CD8-positive, alpha-beta memory T cell (primary cell): ENCODE results near the gene RAB8B. TPM values are rescaled to one million over a fixed set of nuclear protein-coding genes. Genes with fewer than 3 reads are reported as not detected.
A peak's percentile ranks its signal among the peaks of the same experiment; 100 is the strongest.

Source experiments
- CTCF ChIA-PET: fragments of 350-600 bp; sonication (Branson Sonifier 250); formaldehyde crosslinking; loops from one replicate; lab custom pipeline; 2021; ENCODE audit warnings: antibody characterized with exemption; lab: Charles Lee
- POLR2A ChIA-PET: fragments of 350-600 bp; sonication (Branson Sonifier 250); formaldehyde crosslinking; loops from one replicate; lab custom pipeline; 2021; ENCODE audit warnings: antibody characterized with exemption; lab: Charles Lee
- DNase-seq, 5 donors: peaks; one replicate each; pipeline versions ENCODE4 v3.0.0 to v3.0.0-alpha.2; 2020 to 2022; ENCODE audit warnings: mixed read lengths in 1 of 5
- H3K27ac ChIP-seq: one replicate; pipeline ENCODE4 v1.7.0; 2013; ENCODE audit warnings: low read depth, mild to moderate bottlenecking, low read length, moderate library complexity
- H3K27me3 ChIP-seq: 2 replicates; pipeline ENCODE4 v1.7.0; 2013; ENCODE audit warnings: low read length, mild to moderate bottlenecking; ENCODE audit not compliant: insufficient read depth, poor library complexity, severe bottlenecking
- H3K36me3 ChIP-seq: 2 replicates; pipeline ENCODE4 v1.7.0; 2013; ENCODE audit warnings: mild to moderate bottlenecking, low read length, moderate library complexity; ENCODE audit not compliant: insufficient read depth
- H3K4me1 ChIP-seq: 2 replicates; pipeline ENCODE4 v1.7.0; 2013; ENCODE audit warnings: mild to moderate bottlenecking, low read length, moderate library complexity; ENCODE audit not compliant: insufficient read depth
- H3K4me3 ChIP-seq: 2 replicates; pipeline ENCODE4 v1.7.0; 2013; ENCODE audit warnings: mild to moderate bottlenecking, low read length
- H3K9me3 ChIP-seq: 2 replicates; pipeline ENCODE4 v1.7.0; 2013; ENCODE audit warnings: mild to moderate bottlenecking, low read length
- H3K27ac Mint-ChIP-seq, 8 donors: one replicate each; pipeline ENCODE4 v1.8.0; 2020 to 2021; ENCODE audit warnings: mixed read lengths in 8 of 8, mild to moderate bottlenecking in 6 of 8, inconsistent platforms in 3 of 8, moderate library complexity in 3 of 8
- H3K27me3 Mint-ChIP-seq, 2 donors: one replicate each; pipeline ENCODE4 v1.8.0; 2020 to 2021; ENCODE audit warnings: mixed read lengths in 2 of 2, mild to moderate bottlenecking in 1 of 2, moderate library complexity in 1 of 2
- H3K36me3 Mint-ChIP-seq, 3 donors: one replicate each; pipeline ENCODE4 v1.8.0; 2020 to 2021; ENCODE audit warnings: mixed read lengths in 3 of 3, inconsistent platforms in 1 of 3, mild to moderate bottlenecking in 1 of 3
- H3K4me1 Mint-ChIP-seq, 3 donors: one replicate each; pipeline ENCODE4 v1.8.0; 2020 to 2021; ENCODE audit warnings: mixed read lengths in 3 of 3, inconsistent platforms in 1 of 3, mild to moderate bottlenecking in 1 of 3
- H3K4me3 Mint-ChIP-seq, 7 donors: one replicate each; pipeline ENCODE4 v1.8.0; 2020 to 2021; ENCODE audit warnings: mixed read lengths in 7 of 7, mild to moderate bottlenecking in 6 of 7, moderate library complexity in 4 of 7, inconsistent platforms in 2 of 7
- H3K9me3 Mint-ChIP-seq, 5 donors: one replicate each; pipeline ENCODE4 v1.8.0; 2020 to 2022; ENCODE audit warnings: mixed read lengths in 5 of 5, mild to moderate bottlenecking in 3 of 5, moderate library complexity in 2 of 5, inconsistent platforms in 1 of 5
- polyA plus RNA-seq: library from polyadenylated mRNA; unstranded; fragments of 300-500 nt; fragmentation: Illumina TruSeq; gene quantifications from one replicate; pipeline ENCODE4 v1.2.3, GENCODE V29; 2021
- total RNA-seq, 2 experiments: library from RNA; stranded (reverse); gene quantifications; one replicate each; pipeline ENCODE4 v1.2.3, GENCODE V29; 2021

RAB8B gene
- total and polyA plus RNA-seq, 3 experiments from 2014 or later = 52.9 to 169 (median 165) TPM

DNA sequence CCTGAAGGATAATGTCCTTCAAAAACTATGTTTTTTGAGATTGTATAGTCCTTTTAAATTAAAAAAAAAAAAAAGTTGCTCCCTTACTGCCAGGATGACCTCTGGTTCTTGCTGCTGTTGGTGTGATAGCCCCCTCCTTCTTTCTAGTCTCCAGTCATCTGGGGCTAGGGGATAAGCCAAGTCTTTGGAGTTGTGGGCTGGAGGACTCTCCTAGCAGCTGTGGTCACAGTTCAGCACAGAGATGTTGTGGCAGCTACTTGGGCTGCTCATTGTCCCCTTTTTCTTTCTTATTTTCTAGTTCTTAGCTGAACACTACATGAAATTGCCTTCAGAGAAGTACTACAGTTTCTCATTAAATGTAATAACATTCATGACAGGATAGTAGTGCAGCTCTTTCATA is 48.8 kb downstream of the RAB8B start:
- Histone ChIP-seq H3K36me3 (no peaks in the 10 kb centered on the region), H3K9me3 (no peaks in the 10 kb centered on the region), H3K4me3 (no peak overlapping the region), H3K27ac (no peak overlapping the region), H3K27me3 (no peaks in the 10 kb centered on the region), H3K4me1 (peaks cover 40% of the 10 kb centered on the region)
- Mint-ChIP-seq H3K4me3 (no peak overlapping the region), H3K27ac (peak overlapping the region in 2 of 8 donors; percentile 48 to 56), H3K4me1 (peaks cover 67 to 91% (median 79%) of the 10 kb centered on the region in 3 donors), H3K36me3 (peaks cover 2 to 32% (median 11%) of the 10 kb centered on the region in 3 donors), H3K27me3 (no peaks in the 10 kb centered on the region), H3K9me3 (no peaks in the 10 kb centered on the region)
- no peak for DNase-seq
- CTCF ChIA-PET = interaction anchor here (0.6 to 1.2 kb wide), 4 partner anchors 10 to 106 kb away, joined by 3 read pairs; no protein-coding TSS in a partner anchor
- POLR2A ChIA-PET = interaction anchor here (0.5 to 1.6 kb wide), 4 partner anchors 33 to 47 kb away, joined by 5 to 6 read pairs (median 5); no protein-coding TSS in a partner anchor

GRCh38 chr15:63238796-63239195 is 49.4 kb downstream of the RAB8B start:
- no peak for DNase-seq
- peaks cover 34% of the 10 kb centered on the region for H3K4me1 ChIP-seq
- H3K9me3 ChIP-seq = no peaks in the 10 kb centered on the region
- H3K36me3 ChIP-seq = no peaks in the 10 kb centered on the region
- H3K4me3 ChIP-seq = no peak overlapping the region
- Mint-ChIP-seq H3K27ac (peak overlapping the region in 4 of 8 donors; percentile 14 to 89 (median 50)), H3K27me3 (no peaks in the 10 kb centered on the region), H3K36me3 (peaks cover 5 to 36% (median 15%) of the 10 kb centered on the region in 3 donors), H3K4me1 (peaks cover 65 to 91% (median 79%) of the 10 kb centered on the region in 3 donors), H3K4me3 (peak overlapping the region in 3 of 7 donors; percentile 12 to 32 (median 29)), H3K9me3 (no peaks in the 10 kb centered on the region)
- no peak overlapping the region for H3K27ac ChIP-seq
- POLR2A ChIA-PET = interaction anchor here (0.5 to 1.6 kb wide), 5 partner anchors 38 to 597 kb away, joined by 3 to 8 read pairs (median 5); no protein-coding TSS in a partner anchor
- no peaks in the 10 kb centered on the region for H3K27me3 ChIP-seq
- CTCF ChIA-PET = interaction anchor here (0.6 to 1.2 kb wide), 3 partner anchors 9 to 107 kb away, joined by 3 read pairs; no protein-coding TSS in a partner anchor

DNA sequence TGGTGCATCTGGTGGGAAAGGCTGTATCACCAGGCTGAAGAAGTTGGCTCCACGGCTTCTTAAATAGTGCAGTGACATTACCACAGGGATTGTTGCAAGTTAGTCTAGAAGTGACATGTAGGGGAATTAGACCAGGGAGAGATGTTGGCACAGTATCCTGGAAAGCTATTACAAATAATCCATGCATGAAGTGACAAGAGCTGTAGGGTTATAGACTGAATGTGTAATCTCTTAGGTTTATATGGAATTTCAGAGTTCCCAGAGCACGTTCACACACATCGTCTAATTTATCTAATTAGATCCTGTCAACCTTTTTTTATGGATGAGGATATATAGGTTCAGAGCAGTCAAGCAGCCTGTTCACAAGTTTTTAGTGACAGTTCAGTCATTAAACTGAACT is 50.7 kb downstream of the RAB8B start:
- DNase-seq = no peak
- Mint-ChIP-seq H3K4me1 (peaks cover 66 to 91% (median 79%) of the 10 kb centered on the region in 3 donors), H3K27me3 (no peaks in the 10 kb centered on the region), H3K27ac (peak overlapping the region in 5 of 8 donors; percentile 38 to 92 (median 61)), H3K4me3 (no peak overlapping the region), H3K36me3 (peaks cover 5 to 38% (median 9%) of the 10 kb centered on the region in 3 donors), H3K9me3 (no peaks in the 10 kb centered on the region)
- Histone ChIP-seq H3K36me3 (no peaks in the 10 kb centered on the region), H3K9me3 (no peaks in the 10 kb centered on the region), H3K4me1 (peaks cover 34% of the 10 kb centered on the region), H3K27me3 (no peaks in the 10 kb centered on the region), H3K27ac (no peak overlapping the region), H3K4me3 (no peak overlapping the region)
- ChIA-PET CTCF (no interaction called here), POLR2A (interaction anchor here (0.7 kb wide), 1 partner anchor 38 kb away, joined by 5 read pairs; no protein-coding TSS in a partner anchor)

GRCh38 chr15:63241316-63241715 is 51.9 kb downstream of the RAB8B start:
- POLR2A ChIA-PET = no interaction called here
- H3K27ac ChIP-seq = no peak overlapping the region
- Mint-ChIP-seq H3K27me3 (no peaks in the 10 kb centered on the region), H3K4me1 (peaks cover 67 to 91% (median 79%) of the 10 kb centered on the region in 3 donors), H3K36me3 (peaks cover 6 to 44% (median 13%) of the 10 kb centered on the region in 3 donors), H3K27ac (peak overlapping the region in 4 of 8 donors; percentile 32 to 74 (median 56)), H3K9me3 (no peaks in the 10 kb centered on the region), H3K4me3 (no peak overlapping the region)
- no peak overlapping the region for H3K4me3 ChIP-seq
- no peaks in the 10 kb centered on the region for H3K27me3 ChIP-seq
- no peak for DNase-seq
- H3K36me3 ChIP-seq = peaks cover 3% of the 10 kb centered on the region
- no peaks in the 10 kb centered on the region for H3K9me3 ChIP-seq
- CTCF ChIA-PET = no interaction called here
- peaks cover 43% of the 10 kb centered on the region for H3K4me1 ChIP-seq

GRCh38 chr15:63243101-63243500 is 53.7 kb downstream of the RAB8B start:
- peaks cover 13 to 54% (median 19%) of the 10 kb centered on the region in 3 donors for H3K36me3 Mint-ChIP-seq
- Histone ChIP-seq H3K4me3 (no peak overlapping the region), H3K27ac (no peak overlapping the region), H3K36me3 (peaks cover 15% of the 10 kb centered on the region), H3K27me3 (no peaks in the 10 kb centered on the region), H3K4me1 (peaks cover 46% of the 10 kb centered on the region), H3K9me3 (no peaks in the 10 kb centered on the region)
- H3K27me3 Mint-ChIP-seq = no peaks in the 10 kb centered on the region
- POLR2A ChIA-PET = no interaction called here
- H3K27ac Mint-ChIP-seq = peak overlapping the region in 6 of 8 donors; percentile 34 to 93 (median 74)
- peaks cover 63 to 90% (median 72%) of the 10 kb centered on the region in 3 donors for H3K4me1 Mint-ChIP-seq
- no peak for DNase-seq
- no peaks in the 10 kb centered on the region for H3K9me3 Mint-ChIP-seq
- CTCF ChIA-PET = interaction anchor here (1.0 to 1.8 kb wide), 2 partner anchors 77 to 86 kb away, joined by 3 to 6 read pairs; partner anchors contain the start of gene RPS27L
- no peak overlapping the region for H3K4me3 Mint-ChIP-seq

DNA sequence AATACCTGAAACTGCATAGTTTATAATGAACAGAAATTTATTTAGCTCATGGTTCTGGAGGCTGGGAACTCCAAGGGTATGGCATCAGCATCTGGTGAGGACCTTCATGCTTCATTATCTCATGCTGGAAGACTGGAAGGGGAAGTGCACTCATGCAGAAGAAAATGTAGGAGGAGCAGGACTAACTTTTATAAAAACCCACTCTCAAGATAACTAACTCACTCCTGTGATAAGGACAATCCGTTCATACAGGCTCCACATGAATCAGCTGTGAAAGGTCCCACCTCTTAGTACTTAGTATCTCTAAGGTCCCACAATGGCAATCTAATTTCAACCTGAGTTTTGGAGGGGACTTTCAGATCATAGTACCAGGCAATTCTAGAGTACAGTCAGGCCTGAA is 54.4 kb downstream of the RAB8B start:
- DNase-seq = no peak
- H3K36me3 ChIP-seq = peaks cover 15% of the 10 kb centered on the region
- CTCF ChIA-PET = interaction anchor here (1.0 to 1.8 kb wide), 2 partner anchors 78 to 87 kb away, joined by 3 to 6 read pairs; partner anchors contain the start of gene RPS27L
- no peaks in the 10 kb centered on the region for H3K27me3 ChIP-seq
- no peak overlapping the region for H3K4me3 ChIP-seq
- peak overlapping the region; percentile 27 to 93 (median 78) for H3K27ac Mint-ChIP-seq
- H3K9me3 ChIP-seq = no peaks in the 10 kb centered on the region
- no peak overlapping the region for H3K4me3 Mint-ChIP-seq
- peaks cover 59 to 88% (median 70%) of the 10 kb centered on the region in 3 donors for H3K4me1 Mint-ChIP-seq
- no peak overlapping the region for H3K27ac ChIP-seq
- H3K36me3 Mint-ChIP-seq = peaks cover 13 to 58% (median 19%) of the 10 kb centered on the region in 3 donors
- POLR2A ChIA-PET = interaction anchor here (0.9 kb wide), 1 partner anchor 34 kb away, joined by 3 read pairs; the partner anchor contains the start of gene APH1B
- H3K27me3 Mint-ChIP-seq = no peaks in the 10 kb centered on the region
- H3K4me1 ChIP-seq = peaks cover 40% of the 10 kb centered on the region
- no peaks in the 10 kb centered on the region for H3K9me3 Mint-ChIP-seq

- Histone ChIP-seq H3K9me3 (no peaks in the 10 kb centered on the region), H3K27me3 (no peaks in the 10 kb centered on the region), H3K27ac (no peak overlapping the region), H3K4me3 (no peak overlapping the region), H3K4me1 (peaks cover 35% of the 10 kb centered on the region), H3K36me3 (peaks cover 20% of the 10 kb centered on the region)
- ChIA-PET CTCF (interaction anchor here (0.7 kb wide), 1 partner anchor 87 kb away, joined by 3 read pairs; the partner anchor contains the start of gene RPS27L), POLR2A (interaction anchor here (0.5 to 0.9 kb wide), 2 partner anchors 34 to 95 kb away, joined by 3 read pairs; partner anchors contain the start of gene APH1B)
- no peak for DNase-seq
- Mint-ChIP-seq H3K9me3 (no peaks in the 10 kb centered on the region), H3K4me3 (peak overlapping the region in 3 of 7 donors; percentile 10 to 28 (median 23)), H3K36me3 (peaks cover 13 to 64% (median 19%) of the 10 kb centered on the region in 3 donors), H3K27me3 (no peaks in the 10 kb centered on the region), H3K4me1 (peaks cover 59 to 86% (median 69%) of the 10 kb centered on the region in 3 donors), H3K27ac (peak overlapping the region; percentile 27 to 93 (median 86))
Measured at GRCh38 chr15:63244399-63244798, 55.0 kb downstream of the RAB8B start.
